Measurements from ENCODE around the gene UGT8.
"Not testable (repeated sequence)": the region's sequence is repeated elsewhere in the genome, so short reads cannot be mapped to it uniquely, and the experiment has no call there.

UGT8 gene

GRCh38 chr4:114606245-114606644 is 7.6 kb downstream of the UGT8 start:
- no peak for DNase-seq

GRCh38 chr4:114607056-114607455 is 8.4 kb downstream of the UGT8 start:
- no peak for DNase-seq

GRCh38 chr4:114613560-114613959 is 15.0 kb downstream of the UGT8 start:
- no peak for DNase-seq

GRCh38 chr4:114615435-114615834 is 16.8 kb downstream of the UGT8 start:
- no peak for DNase-seq

- not testable (repeated sequence) for DNase-seq
These were observed 17.4 kb downstream of the UGT8 start for GRCh38 chr4:114616036-114616435.

GRCh38 chr4:114626196-114626595 is 27.6 kb downstream of the UGT8 start:
- no peak for DNase-seq

- no peak for DNase-seq
These were observed 37.8 kb downstream of the UGT8 start for GRCh38 chr4:114636192-114636935.

- no peak for DNase-seq
These were observed 43.7 kb downstream of the UGT8 start for GRCh38 chr4:114642173-114642780.

GRCh38 chr4:114649908-114650307 is 51.3 kb downstream of the UGT8 start:
- no peak for DNase-seq

- DNase-seq, result no peak
These were observed 55.1 kb downstream of the UGT8 start for GRCh38 chr4:114653675-114654074.

- no peak for DNase-seq
These were observed 56.0 kb downstream of the UGT8 start for GRCh38 chr4:114654592-114654991.

GRCh38 chr4:114658179-114658578 is 59.6 kb downstream of the UGT8 start:
- no peak for DNase-seq

GRCh38 chr4:114658776-114659175 is 60.2 kb downstream of the UGT8 start:
- DNase-seq, result no peak

- peak; percentile 21 for DNase-seq
These were observed 60.9 kb downstream of the UGT8 start for GRCh38 chr4:114659386-114660008.

- DNase-seq, result no peak
These were observed 64.5 kb downstream of the UGT8 start for GRCh38 chr4:114663083-114663482.

- DNase-seq, result no peak
These were observed 70.0 kb downstream of the UGT8 start for GRCh38 chr4:114668577-114668976.

- not testable (repeated sequence) for DNase-seq
These were observed 72.1 kb downstream of the UGT8 start for GRCh38 chr4:114670733-114671132.

GRCh38 chr4:114673306-114673705 is 74.7 kb downstream of the UGT8 start:
- no peak for DNase-seq

GRCh38 chr4:114674080-114674479 is 75.5 kb downstream of the UGT8 start:
- DNase-seq, result no peak

- DNase-seq, result no peak
These were observed 78.9 kb downstream of the UGT8 start for GRCh38 chr4:114677346-114677979.

GRCh38 chr4:114684462-114684861 is 85.9 kb downstream of the UGT8 start:
- DNase-seq, result no peak

GRCh38 chr4:114688059-114688458 is 89.5 kb downstream of the UGT8 start:
- no peak for DNase-seq

GRCh38 chr4:114690571-114690970 is 92.0 kb downstream of the UGT8 start:
- no peak for DNase-seq

- DNase-seq, result no peak
These were observed 93.3 kb downstream of the UGT8 start for GRCh38 chr4:114691865-114692264.

Data from CD4-positive, alpha-beta T cell treated with Interferon gamma for 1 hour (primary cell).